Measurements from ENCODE around the gene IBA57.

Gene IBA57

DNA sequence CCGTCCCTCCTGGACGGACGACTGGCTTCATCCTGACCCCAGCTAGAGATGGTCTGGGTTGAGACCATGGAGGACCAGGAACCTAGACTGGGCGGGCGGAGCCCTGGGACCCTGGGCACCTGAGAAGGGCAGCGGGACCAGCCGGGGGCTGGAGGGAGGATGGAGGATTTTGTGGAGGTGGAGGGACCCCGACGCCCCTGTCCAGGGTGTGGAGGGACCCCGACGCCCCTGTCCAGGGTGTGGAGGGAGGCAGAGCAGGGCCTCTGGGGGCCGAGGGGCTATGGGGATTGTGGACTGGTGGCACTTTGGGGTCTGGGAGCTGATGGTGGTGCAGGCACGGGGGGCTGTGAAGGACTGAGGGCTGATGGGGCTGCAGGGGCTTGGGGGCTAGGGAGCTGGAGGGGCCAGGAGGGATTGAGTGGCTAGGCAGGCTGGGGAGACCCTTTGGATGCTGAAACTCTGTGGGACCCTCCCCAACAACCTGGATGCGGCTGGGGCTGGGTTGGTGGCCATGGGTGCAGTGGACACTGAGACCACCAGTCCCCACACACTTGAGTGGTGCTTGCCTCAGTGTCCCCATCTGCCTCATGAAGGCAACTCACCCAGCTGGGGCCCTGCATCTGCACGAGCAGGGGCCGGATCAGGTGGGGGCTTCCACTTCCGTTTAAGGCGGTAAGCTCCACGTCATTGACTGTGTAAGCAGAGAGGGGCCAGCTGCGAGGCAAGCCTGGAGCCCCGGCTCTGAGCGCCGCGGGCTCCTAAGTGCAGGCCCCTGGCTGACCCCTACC, 8.5 kb upstream of the IBA57 start:
- DNase-seq (ENCODE audit: low spot score) = no peak

DNA sequence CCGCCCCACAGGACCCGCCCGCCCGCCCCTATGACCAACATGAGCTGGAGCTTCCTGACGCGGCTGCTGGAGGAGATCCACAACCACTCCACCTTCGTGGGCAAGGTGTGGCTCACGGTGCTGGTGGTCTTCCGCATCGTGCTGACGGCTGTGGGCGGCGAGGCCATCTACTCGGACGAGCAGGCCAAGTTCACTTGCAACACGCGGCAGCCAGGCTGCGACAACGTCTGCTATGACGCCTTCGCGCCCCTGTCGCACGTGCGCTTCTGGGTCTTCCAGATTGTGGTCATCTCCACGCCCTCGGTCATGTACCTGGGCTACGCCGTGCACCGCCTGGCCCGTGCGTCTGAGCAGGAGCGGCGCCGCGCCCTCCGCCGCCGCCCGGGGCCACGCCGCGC, 7.9 kb upstream of the IBA57 start:
- DNase-seq (ENCODE audit: low spot score) = no peak

DNA sequence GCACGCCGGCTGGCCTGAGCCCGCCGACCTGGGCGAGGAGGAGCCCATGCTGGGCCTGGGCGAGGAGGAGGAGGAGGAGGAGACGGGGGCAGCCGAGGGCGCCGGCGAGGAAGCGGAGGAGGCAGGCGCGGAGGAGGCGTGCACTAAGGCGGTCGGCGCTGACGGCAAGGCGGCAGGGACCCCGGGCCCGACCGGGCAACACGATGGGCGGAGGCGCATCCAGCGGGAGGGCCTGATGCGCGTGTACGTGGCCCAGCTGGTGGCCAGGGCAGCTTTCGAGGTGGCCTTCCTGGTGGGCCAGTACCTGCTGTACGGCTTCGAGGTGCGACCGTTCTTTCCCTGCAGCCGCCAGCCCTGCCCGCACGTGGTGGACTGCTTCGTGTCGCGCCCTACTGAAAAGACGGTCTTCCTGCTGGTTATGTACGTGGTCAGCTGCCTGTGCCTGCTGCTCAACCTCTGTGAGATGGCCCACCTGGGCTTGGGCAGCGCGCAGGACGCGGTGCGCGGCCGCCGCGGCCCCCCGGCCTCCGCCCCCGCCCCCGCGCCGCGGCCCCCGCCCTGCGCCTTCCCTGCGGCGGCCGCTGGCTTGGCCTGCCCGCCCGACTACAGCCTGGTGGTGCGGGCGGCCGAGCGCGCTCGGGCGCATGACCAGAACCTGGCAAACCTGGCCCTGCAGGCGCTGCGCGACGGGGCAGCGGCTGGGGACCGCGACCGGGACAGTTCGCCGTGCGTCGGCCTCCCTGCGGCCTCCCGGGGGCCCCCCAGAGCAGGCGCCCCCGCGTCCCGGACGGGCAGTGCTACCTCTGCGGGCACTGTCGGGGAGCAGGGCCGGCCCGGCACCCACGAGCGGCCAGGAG, 7.2 kb upstream of the IBA57 start:
- no peak for DNase-seq (ENCODE audit: low spot score)

DNA sequence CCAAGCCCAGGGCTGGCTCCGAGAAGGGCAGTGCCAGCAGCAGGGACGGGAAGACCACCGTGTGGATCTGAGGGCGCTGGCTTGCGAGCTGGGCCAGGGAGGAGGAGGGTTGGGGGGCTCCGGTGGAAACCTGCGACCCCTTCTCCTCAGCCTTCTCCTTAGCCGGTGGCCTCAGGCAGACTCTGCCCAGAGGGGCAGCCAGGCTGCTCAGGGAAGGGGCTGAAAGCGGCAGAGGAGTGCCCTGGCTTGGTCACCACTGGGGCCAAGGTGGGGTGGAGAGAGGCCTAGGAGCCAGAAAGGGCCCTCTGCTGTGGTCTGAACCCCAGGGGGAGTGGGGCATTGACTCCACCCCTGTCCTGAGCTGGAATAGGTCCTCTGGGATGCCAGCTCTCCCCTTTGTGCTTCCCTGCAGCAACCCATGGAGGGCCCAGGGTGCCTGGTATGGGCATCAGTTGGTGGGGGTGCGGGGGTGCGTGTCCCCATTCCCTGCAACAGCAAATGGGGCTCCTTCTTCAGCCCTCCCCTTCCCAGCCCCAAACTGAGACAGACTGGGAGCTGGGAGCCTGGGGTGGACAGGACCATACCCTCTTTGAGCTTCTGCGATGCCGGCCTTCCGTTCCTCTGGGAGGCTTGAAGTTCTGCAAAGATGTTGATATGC, 6.5 kb upstream of the IBA57 start:
- DNase-seq (ENCODE audit: low spot score) = no peak

DNA sequence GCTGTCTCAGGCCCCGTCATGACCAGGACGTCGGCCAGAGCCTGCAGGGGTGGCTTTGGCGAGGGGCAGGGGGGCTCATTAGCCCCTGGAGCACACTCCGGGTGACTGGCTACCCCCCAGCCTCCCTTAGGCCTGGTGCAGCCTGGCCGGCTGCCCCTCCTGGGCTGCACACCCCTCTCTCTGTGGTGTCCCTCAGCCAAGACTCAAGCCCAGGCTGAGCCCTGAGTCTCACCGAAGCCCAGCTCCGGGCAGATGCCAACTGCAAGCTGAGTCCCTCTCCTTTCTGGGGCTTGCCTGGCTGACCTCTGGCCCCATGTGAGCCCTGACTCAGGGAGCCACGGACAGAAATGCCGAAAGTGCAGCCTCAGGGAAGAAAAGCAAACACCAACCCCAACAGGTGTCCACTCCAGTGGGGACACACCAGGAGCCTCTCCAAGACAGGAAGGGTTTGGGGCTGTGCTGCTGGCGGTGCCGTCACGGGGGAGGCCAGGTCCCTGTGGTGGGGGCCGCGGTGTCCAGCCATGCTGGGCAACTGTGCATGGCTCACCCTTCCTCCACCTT, 5.3 kb upstream of the IBA57 start:
- no peak for DNase-seq (ENCODE audit: low spot score)

DNA sequence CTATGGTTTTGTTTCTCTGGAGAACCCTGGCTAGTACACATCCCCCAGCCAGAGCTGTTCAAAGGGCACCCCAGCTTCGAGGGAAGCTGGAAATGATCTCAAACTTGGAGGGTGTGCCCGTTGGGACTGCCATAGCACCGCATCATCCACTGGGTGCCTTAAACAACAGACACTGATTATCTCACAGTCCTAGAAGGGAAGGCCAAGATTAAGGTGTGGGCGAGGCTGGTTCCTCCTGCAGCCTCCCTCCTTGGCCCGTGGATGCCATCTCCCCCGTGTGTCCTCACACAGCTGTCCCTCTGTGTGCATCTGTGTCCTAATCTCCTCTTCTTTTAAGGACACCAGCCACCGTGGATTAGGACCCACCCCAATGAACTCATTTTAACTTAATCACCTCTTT, 4.2 kb upstream of the IBA57 start:
- DNase-seq (ENCODE audit: low spot score) = no peak

DNA sequence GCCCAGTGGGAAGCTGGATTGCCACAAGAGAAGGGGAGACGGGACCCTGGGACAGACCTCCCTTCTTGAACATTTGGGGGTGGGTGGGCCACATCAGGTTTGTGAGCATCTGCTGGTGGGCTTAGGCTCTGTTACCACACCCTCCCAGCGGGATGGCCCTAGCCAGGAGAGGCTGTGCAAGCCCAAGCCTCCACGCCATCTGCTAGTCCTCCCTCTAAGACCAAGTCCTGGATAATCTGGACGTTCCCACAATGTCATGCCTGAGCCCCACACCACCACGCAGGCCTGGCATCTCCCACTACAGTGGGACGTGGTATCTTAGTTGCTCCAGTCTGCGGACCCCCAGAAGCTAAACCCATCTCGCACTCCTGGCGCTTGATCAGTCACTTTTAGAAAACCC, 3.7 kb upstream of the IBA57 start:
- no peak for DNase-seq (ENCODE audit: low spot score)

DNA sequence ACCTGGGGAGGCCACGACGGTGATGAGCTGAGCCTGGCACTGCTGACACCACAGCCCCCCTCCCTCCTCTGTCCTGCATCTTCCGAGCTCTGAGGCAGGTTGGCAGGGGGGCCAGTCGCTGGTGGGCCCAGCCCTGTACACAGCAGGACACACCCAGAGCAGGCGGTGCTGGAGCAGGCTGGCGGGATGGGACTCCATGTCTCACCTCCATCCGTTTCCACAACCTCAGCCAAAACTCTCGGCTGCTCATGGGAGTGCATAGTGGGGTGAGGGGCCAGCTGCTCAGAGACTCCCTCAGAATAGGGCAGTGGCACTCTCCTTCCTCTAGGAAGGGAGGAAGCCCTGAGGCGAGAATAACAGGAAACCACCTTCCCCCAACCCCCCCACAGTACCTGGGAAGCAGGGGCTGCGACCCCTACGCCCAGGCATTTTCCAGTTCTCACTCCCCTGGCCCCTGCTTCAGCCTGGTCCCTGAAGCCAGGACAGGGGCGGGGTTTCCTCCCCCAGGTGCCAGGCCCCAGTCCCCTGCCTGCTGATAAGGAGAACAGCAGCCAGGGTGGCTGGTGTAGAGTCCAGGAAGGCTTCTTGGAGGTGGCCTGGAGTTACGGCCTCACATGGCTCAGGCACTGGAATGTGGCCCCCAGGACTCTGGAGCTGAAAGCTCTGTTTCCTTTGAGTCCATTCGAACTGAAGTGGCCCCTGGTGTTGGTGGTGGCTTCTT, 3.2 kb upstream of the IBA57 start:
- DNase-seq (ENCODE audit: low spot score) = no peak

DNA sequence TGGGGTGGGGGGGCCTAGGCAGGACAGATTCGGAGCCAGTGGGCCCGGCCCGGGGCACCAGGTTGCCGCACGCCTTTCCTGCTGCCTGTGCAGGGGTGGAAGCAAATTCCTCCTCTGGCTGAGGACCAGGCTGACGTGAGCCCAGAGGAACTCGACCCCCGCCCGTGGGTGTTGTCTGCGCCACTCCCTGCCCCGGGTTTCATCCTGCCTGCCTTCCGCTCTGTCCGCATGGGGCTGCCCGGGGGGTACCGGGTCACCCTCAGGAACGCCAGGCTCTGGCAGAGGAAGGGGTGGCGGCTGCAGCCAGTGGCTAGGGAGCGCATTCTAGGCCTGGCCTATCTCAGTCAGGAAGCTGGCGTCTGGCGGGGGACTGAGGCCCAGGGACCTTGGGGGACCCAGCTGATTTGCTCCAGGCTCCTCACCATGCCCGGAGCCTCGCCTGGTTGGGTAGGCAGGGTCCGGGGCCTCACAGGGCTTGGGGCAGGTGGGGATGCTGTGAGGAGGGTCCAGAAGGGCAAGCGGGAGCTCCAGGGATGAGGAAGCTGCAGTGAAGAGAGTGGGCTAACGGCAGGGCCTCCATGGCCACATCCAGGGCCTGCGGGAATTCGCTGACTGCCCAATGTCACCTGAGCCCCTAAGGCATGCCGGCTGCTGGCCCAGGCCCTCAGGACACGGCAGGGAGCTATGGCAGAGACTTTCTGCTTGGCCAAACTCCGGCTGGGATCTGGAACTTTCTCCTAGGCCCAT, 2.4 kb upstream of the IBA57 start:
- no peak for DNase-seq (ENCODE audit: low spot score)

DNA sequence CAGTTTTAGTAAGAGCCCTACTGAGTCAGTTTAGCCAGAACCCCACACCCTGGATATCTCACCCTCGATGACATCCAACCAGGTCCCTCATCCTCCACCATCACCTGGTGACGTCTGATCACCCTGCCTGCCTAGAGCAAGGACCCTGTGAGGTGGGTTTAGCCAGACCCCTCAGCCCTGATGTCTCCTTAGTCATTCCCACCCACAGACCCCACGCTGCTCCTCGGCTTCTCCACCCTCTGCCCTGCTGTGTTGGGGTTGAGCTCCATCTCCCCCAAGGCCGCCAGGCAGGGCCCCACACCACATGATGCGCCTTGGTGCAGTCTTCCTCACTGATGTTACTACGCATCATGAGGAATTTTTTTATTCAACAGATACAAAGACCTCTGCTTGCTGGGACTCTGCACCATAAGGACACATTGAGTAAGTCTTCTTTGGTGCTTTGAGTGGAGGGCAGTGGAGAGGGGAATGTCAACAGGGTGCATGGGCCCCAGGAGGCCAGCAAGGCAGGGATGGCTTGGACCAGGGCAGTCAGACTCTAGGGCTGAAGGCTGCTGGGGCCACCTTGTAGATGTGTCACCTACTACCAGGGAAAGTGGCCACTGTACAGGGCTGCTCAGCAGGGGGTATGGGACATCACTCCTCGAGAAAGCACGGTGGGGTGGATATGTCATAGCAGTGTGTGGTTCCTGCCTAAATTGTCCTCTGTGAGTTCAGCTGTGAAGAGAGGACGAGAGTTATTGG, 1.7 kb upstream of the IBA57 start:
- no peak for DNase-seq (ENCODE audit: low spot score)

DNA sequence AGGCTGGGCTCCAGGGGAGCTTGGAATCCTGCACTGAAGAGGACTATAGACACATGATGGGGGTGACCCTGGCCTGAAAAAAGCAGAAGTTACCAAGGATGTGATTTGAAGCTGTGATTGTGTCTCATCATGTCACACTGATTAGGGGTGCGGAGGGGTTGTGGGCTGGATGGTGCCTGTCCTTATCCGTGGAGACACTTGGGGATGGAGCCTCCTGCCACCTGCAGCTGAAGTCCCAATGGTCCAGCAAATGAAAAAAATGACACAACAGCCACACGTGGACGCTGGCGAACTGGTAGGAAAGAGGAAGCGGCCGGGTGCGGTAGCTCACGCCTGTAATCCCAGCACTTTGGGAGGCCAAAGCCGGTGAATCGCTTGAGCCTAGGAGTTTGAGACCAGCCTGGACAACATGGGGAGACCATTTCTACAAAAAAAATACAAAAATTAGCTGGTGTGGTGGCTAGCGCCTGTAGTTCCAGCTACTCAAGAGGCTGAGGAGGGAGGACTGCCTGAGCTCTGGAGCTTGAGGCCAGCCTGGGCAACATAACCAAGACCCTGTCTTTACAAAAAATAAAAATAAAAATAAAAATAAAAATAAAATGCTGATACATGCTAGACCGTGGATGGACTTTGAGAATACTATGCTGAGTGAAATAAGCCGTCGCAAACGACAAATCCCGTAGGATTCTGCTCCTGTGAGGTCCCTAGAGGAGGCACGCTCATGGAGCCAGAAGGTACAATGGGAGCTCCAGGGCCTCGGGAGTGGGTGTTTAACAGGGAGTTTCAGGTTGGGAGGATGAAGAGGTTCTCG, 838 bp upstream of the IBA57 start:
- no peak for DNase-seq (ENCODE audit: low spot score)

DNA sequence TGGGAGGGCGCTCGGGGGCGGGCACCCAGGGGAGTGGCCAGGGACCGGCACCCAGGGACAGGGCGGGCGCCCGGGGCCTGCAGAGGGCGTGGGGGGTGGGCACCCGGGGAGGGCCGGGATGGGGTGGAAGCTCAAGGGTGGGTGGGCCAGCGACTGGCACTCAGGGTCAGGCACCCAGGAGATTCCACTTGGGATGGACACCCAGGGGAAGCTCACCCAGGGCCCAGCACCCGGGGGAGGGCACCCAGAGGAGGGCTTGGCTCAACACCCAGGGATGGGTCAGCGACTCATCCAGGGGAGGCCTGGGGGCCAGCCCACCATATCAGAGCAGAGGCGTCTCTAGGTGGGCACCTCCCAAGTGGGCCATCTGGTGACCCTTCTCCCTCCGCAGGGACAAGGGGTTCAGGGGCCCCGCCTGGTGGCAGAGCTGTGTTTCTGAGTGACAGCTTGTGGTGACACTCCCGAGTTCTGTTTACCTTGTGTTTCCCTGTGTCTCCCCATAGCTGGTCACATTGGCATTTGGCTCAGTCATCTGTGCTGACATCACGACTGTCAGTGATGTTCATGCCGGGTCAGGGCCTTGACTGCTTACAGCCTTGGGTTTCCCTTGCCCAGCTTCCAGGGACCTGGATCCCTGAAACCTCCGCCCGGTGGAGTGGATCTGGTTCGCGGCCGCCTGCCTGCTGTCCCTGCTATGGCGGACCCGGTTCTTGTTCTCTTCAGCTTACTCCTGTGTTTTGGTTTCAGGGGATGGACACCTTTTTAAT, 749 bp downstream of the IBA57 start:
- DNase-seq (ENCODE audit: low spot score) = peak; percentile 45

DNA sequence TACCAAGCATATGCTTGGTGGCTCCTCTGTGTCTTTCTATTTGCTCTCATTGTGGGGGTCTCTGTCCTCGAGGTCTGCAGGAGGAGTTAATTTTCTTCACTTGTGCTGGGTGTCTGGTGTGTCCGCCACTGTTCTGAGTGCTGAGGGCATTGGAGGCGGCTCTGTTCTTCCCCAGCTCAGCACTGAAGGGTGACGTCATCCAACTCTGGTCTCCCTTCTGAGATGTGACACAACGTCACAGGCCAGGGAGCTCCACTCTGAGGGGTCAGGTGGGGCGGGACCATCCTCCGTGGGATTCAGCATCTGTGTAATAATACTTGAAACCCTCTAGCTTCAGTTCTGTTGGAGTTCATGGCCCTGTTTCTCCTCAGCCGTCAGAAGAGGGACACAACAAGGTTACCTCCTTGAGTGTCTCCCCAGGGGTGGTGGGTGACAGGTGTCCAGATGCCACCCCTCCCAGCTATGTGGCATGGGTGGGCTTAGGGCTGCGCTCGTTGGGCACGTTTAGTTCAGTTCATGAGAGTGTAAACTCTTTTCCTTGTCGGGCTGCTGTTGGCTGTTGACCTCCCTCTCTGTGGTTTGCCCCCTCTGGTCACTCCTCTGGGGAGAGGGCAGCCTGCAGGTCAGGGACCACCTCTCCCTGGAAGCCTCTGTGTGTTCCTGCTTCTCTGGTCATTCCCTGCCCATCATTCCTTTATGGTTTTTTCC, 3.1 kb downstream of the IBA57 start:
- DNase-seq (ENCODE audit: low spot score) = no peak

DNA sequence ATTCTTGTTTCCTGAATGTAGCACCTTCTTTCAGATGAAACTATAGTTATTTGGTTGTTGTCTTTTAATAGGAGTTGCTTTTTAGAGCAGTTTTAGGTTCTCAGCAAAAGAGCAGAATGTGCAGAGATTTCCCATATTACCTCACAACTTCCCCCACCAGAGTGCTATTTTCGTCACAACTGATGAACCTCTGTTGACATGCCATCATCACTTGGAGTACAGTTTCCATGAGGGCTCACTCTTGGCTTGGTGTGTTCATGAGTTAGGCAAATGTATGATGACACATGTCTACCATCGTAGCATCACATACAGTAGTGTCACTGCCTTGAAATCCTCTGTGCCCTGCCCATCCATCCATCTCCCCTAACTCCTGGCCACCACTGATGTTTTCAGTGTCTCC, 3.7 kb downstream of the IBA57 start:
- DNase-seq (ENCODE audit: low spot score) = no peak

DNA sequence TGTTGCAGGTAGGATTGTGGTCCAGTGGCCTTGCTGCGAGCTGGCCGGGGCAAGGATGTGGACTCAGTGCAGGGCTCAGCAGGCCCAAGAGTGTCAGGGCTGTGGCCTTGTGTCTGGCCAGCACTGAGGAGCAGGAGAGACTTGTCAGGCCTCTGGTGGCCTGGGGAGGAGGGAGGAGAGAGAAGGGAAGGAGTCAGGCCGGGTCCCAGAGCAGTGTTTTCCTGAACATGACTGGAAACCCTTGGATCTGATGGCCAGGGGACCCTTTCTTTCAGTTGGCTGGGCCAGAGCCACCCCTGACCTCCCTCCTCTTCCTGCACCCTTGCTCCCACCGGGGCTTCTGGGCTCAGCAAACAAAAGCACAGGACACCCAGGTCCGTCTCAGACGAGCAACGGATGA, 5.1 kb downstream of the IBA57 start:
- no peak for DNase-seq (ENCODE audit: low spot score)

DNA sequence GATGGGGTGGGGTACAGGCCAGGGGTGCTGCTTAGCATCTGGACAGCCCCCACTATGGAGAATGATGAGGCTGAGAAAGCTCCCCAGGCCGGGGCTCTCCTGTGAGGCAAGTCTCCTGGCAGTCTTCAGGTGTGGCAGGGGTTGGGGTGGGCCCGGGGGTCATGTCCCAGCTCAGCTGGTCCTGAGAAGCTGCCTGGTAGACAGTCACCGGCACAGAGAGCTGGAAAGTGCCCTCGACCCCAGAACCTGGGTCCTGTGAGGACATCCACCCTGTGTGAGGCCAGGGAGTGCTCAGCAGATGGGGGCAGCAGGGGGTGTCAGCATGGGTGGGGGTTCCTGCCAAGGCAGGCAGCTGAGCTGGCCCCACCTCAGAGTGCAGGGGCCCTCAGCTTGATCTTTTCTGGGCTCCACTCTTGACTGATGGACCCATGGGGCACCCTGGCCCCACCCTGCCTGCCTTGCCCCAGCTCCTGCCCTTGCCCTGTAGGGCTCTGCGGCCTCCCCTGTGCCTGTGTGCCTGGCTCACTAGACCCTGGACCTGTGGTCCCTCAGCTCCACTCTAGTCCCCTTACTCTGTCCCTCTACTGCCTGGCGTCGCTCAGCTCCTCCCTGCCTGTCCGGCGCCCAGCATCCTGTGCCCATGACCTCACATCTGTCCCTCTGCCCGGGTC, 5.8 kb downstream of the IBA57 start:
- no peak for DNase-seq (ENCODE audit: low spot score)
